Activated effector memory CD4-positive, alpha-beta T cell treated with Interleukin-2 at 50 U/mL for 16 hours (primary cell): ENCODE measurements around the gene C10orf67.
"Not testable (repeated sequence)": the region's sequence is repeated elsewhere in the genome, so short reads cannot be mapped to it uniquely, and the experiment has no call there.

Experiments
- DNase-seq: peaks from one replicate; pipeline ENCODE4 v3.0.0-alpha.2; 2020

The C10orf67 gene

DNA sequence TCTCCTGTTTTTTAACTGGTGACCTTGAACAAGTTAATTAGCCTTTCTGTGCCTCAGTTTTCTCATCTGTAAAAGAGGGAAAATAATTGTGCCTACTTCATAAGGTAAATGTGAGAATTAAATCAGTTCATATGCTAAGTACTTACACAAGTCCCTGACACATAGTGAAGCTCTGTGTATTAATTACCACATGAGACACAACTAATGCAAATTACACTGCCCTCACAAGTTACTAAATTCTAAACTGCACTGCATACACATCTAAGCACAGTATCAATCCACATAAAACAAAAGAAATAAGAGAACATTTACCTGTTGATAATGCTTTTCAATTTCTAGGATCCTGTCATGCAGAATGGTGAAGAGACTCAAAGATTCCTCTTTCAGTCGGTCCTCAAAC, 22.5 kb downstream of the C10orf67 start:
- DNase-seq, result no peak

DNA sequence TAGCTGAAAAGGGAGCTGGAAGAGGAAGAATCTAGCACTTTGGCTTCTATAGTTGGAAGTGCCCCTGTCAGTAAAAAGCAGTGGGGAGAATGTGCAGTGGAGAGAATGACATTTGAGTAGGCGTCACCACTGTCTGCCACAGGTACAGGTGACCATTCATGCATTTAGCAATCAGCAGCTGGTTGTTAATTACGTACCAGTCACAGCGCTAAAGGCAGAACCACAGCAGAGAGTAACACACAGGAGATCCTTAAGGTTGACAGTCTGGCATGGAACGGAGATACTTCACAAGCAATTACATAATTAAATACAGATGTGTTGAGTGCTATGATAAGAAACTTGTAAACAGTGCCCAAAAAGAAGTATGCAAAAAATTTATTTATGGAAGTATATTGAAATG, 24.8 kb downstream of the C10orf67 start:
- DNase-seq, result no peak

DNA sequence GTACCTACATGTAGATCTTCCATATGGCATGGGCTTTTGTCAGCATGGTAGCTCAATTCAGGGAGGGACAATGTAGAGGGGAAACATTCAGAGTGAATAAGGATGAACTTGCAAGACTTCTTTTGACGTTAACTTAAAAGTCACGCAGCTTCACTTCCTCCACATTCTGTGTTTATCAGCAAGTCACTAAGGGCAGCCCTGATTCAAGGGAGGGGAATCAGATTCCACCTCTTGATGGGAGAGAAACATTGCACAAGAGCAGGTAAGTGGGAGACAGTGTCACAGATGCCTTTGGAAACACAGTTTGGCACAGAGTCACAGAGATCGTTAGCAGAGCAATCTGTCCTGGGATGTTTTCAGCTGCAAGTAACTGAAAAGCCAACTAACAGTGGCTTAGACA, 26.2 kb downstream of the C10orf67 start:
- no peak for DNase-seq

- DNase-seq, result no peak
These were observed 27.2 kb downstream of the C10orf67 start for GRCh38 chr10:23317416-23317815.

GRCh38 chr10:23316406-23316805, 28.2 kb downstream of the C10orf67 start:
- no peak for DNase-seq

DNA sequence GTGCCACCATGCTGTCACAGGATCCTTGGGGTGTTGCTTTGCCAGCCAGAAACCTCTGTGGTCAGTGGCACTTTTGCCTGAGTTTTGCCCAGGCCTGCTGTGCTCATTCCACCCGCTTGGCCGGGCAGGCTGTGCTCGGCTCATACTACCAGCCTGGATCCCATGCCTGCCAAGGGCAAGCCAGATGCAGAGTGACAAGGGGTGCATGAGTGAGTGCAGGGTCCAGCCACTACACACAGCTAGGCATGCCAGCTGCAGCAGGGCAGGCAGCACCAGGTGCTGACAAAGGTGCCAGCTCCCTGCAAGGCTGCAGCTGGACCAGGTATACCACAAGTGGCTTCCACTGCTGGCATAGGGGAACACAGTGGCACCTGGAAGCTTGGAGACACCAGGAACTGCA, 28.6 kb downstream of the C10orf67 start:
- no peak for DNase-seq

- DNase-seq, result no peak
These were observed 29.8 kb downstream of the C10orf67 start for GRCh38 chr10:23314835-23315239.

DNA sequence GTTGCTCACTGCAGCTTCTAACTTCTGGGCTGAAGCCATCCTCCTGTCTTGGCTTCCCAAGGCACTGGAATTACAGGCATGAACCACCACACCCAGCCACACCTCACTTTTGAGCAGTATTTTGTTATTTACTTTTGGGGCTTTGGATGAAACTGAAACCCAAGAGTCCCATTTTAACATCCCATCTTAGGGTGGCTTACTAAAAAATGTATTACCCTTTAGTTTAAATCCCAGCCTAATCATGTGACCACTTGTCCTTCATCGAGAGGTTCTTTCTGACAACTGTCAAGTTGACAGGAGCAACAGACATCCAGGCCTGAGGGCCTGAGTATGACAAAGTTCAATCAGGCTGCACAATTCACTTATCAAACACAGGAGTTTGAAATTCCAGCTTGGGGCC, 33.6 kb downstream of the C10orf67 start:
- no peak for DNase-seq

GRCh38 chr10:23310404-23310803, 34.2 kb downstream of the C10orf67 start:
- DNase-seq, result no peak

- not testable (repeated sequence) for DNase-seq
These were observed 44.6 kb downstream of the C10orf67 start for GRCh38 chr10:23299961-23300360.

GRCh38 chr10:23294638-23295247, 49.9 kb downstream of the C10orf67 start:
- DNase-seq, result no peak

DNA sequence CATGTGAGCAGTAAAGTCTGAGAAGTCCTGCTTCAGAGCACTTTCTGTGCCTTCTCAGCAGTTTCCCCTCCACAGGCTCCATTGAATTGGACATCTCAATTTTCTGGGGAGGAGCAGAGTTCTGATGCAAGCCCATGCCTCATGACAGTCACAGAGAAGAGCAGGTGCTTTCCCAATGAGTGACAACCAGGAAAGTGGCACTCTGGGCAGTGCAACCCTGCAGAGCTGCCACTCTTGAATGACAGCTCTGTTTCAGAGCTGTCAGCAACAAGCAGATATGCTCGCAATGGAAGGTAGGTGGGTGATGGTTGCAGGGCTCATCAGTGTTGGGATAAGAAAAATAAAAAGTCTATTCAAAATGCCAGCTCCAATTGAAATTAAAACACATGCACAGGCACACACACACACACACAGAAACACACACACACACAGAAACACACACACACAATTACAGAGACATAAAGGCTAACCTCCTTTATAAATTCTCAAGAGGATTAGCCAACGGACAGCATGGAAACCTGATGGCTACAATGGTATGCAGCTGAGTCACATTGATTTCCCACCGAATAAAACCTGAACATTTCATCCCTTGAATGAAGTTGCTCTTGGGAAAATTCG, 50.5 kb downstream of the C10orf67 start:
- DNase-seq, result no peak

DNA sequence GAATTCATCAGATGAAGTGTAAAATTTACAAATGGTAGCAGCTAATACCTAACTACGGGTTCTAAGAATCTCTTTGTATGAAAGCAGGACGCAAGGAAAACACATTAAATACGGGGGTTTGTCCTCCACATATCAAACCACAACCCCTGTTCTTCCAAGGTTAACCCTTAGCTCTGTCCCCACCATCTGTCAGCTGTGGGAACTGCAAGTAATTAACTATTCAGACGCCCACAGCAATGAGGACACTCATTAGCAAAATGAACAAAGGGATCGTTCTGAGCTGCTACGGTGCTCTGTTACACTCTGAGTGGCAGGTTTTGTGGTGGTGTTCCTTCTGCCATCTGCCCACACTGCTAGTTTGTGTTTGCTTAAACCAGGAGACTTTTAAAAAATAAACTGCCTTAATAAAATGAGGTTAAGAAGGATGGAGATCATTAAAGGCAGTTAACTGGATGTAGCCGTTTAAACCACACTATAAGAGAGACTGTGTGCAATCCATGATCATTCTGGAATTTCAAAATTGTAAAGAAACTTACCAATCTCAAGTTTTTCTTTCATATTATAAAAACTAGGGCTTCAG, 51.4 kb downstream of the C10orf67 start:
- no peak for DNase-seq

DNA sequence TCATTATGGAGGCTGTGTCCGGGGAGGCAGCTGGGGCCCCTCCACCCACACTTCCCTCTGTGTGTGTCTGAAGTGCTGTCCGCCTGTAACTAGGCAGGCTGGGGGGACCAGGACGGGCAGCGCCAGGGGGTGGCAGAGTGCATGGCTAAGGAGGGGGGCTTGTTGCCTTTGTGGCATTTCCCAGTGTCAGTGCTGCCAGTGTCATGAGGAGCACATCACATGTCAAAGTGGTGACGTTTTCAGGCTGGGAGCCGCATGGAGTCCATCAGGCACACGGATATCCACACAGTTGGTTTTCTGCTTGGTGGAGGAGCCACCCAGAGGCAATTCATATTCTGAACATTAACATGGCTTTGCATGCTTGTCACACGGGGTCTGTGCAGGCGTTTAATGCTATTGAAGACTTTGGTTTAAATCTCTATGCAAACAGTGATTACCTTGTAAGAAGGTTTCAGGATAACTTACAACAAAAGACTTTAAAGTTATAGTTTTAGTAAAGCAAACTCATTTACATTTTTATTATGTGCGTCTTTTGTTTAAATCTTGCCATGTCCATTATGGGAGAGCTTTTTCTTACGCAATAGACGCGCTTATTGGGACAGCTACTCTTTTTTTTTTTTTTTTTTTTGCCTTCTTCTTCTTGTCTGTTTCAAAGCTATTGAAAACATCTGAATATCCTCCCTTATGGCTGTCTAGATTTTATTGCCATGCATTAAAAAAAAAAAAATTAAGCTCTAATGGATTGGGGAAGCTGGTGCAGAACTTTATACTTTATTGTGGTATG, 52.9 kb downstream of the C10orf67 start:
- no peak for DNase-seq

GRCh38 chr10:23284674-23285335, 59.8 kb downstream of the C10orf67 start:
- DNase-seq, result no peak

GRCh38 chr10:23284155-23284554, 60.4 kb downstream of the C10orf67 start:
- no peak for DNase-seq

- no peak for DNase-seq
These were observed 60.9 kb downstream of the C10orf67 start for GRCh38 chr10:23283680-23284079.

DNA sequence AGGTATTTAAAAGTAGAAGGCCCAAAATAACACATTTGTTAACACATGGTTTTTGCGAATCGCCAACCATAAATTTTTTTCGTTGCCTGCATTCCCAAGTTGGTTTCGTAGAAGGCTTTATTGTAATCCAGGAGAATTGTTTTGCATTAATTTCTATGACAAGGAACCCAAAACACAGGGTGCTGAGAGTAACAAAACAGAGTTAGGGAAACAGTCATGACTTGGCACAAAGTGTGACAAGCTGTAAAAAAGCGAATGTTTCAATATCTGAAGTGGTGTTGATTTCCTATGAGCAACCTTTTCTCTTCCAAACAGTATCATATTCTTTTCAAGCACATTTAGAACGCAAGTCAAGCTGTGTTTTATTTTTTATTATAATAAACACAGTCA, 63.6 kb downstream of the C10orf67 start:
- no peak for DNase-seq

GRCh38 chr10:23280419-23281043, 64.1 kb downstream of the C10orf67 start:
- no peak for DNase-seq

- DNase-seq, result no peak
These were observed 69.2 kb downstream of the C10orf67 start for GRCh38 chr10:23275355-23275754.

GRCh38 chr10:23274179-23274578, 70.4 kb downstream of the C10orf67 start:
- DNase-seq, result not testable (repeated sequence)

DNA sequence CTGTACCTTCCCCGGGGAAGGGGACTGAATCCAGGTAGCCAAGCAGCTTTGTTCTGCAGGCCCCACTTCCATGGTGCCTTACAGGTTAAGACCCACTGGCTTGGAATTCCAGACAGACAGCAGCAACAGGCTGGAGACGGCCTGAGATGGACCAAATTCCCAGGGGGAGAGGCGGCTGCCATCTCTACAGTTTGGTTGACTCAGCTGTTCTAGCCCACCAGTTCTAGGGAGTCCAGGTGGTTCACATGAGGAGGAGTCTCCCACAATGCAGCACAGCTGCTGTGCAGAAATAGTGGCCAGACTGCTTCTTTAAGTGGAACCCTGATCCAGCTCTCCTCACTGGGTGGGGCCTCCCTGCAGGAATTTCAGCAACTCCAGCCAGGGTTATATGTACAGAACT, 74.1 kb downstream of the C10orf67 start:
- no peak for DNase-seq
